SK-N-MC (cell line): Measurements from ENCODE around the gene CELF2.

ENCODE experiments used
- EZH2 ChIP-seq: fragments of 200-600 bp; sonication (generic); IDR thresholded peaks from one replicate; pipeline ENCODE4 v1.6.1; 2017; ENCODE audit warnings: antibody characterized with exemption
- FOXP2 ChIP-seq: optimal IDR thresholded peaks from 2 replicates; pipeline ENCODE3; 2011; ENCODE audit warnings: mild to moderate bottlenecking, moderate library complexity; ENCODE audit not compliant: insufficient read depth; ENCODE audit errors: extremely low read length, control extremely low read depth
- POLR2AphosphoS5 ChIP-seq: IDR thresholded peaks from 2 replicates; pipeline ENCODE4 v1.6.1; 2012; ENCODE audit warnings: mild to moderate bottlenecking, low read depth, low read length, borderline replicate concordance

GRCh38 chr10:11201911-11202310 is 184.2 kb downstream of the CELF2 start:
- TF ChIP-seq POLR2AphosphoS5 (no peak), EZH2 (no peak), FOXP2 (no peak)
